GM19099 (cell line): ENCODE measurements around the gene IGF2BP3.

ENCODE experiments used
- POLR2A ChIP-seq: IDR thresholded peaks from 3 replicates; pipeline ENCODE4 v1.6.1; 2011; ENCODE audit warnings: low read depth; ENCODE audit not compliant: insufficient read length; ENCODE audit errors: extremely low read depth

IGF2BP3 gene

DNA sequence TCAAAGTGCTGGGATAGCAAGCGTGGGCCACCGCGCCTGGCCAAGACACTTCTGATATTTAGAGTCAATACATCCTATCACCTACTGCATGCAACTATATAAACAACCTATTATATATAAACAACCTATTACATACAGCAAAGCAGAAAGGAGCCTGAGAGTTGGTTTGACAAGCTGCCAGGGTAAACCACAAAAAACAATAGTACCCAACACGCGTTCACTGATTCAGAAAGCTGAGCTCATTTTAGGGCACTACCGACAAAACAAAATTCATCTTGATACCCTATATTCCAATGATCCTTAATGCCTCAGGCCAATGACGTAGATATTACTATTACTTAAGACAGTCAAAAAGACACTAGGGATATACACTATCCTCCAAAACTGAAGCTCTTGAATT is 154.9 kb downstream of the IGF2BP3 start:
- TF ChIP-seq POLR2A = no peak

DNA sequence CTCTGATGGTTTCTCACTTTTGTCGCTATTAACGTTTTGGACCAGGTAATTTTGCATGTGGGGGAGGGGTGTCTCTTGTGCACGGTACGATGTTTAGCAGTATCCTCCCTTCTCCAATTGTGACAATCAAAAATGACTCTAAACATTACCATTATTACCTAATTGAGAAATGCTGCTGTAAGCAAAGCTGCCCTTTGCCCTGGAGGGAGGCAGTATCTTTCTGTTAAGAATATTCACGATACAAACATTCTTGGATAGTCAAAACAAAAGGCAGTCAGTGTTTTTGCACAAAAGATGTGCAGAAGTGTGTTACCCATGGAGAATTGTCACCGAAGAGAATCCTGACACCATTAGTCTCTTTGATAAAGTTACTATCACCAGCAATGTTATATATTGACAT is 161.5 kb downstream of the IGF2BP3 start:
- no peak for TF ChIP-seq POLR2A

DNA sequence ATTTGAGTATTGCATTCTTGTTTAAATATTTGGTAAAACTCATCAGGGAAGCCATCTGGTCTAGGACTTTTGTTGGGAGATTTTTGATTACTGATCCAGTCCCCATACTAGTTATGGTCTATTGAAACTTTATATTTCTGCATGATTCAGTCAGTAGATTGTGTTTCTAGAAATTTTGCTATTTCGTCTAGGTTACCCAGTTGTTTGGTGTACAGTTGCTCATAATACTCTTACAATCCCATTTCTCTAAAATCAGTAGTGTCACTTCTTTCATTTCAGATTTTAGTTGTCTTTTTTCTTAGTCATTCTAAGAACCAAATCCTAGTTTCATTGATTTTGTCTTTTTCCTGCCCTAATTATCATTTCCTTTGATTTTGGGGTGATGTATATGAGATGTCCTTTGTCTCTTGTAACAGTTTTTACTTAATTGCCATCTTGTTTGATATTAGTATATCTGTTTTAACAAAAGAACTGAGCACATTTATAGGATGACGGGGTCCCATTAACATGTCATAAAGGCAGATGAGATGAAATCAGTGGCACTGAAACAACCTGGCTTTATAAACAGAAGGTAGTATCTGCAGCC is 163.3 kb downstream of the IGF2BP3 start:
- TF ChIP-seq POLR2A = no peak

- TF ChIP-seq POLR2A = no peak
Observed at GRCh38 chr7:23299770-23300300, 170.5 kb downstream of the IGF2BP3 start.

GRCh38 chr7:23298885-23299769 is 171.2 kb downstream of the IGF2BP3 start, which contains the start of gene MALSU1:
TSS of gene MALSU1 (plus strand) at chr7:23299339. CDS start at chr7:23299353, 14 bp downstream.
- peak; percentile 95 for TF ChIP-seq POLR2A

- TF ChIP-seq POLR2A = no peak
Observed at GRCh38 chr7:23298141-23298881, 172.0 kb downstream of the IGF2BP3 start.

DNA sequence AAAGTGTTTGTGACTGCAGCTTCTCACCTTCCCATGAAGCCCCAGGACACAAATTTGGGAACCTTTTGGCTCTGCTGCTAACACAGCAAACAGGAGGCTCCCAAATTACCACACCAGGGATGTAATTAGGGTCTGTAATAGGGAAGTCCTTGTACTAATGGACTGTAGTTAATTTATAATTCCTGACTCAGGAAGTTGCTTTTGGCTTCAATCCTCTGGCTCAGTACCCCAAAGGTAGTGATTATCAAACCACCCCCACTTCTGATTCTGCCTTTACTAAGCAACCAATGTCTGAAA is 174.9 kb downstream of the IGF2BP3 start:
- no peak for TF ChIP-seq POLR2A

- TF ChIP-seq POLR2A = no peak
Observed at GRCh38 chr7:23294549-23295400, 175.5 kb downstream of the IGF2BP3 start.

DNA sequence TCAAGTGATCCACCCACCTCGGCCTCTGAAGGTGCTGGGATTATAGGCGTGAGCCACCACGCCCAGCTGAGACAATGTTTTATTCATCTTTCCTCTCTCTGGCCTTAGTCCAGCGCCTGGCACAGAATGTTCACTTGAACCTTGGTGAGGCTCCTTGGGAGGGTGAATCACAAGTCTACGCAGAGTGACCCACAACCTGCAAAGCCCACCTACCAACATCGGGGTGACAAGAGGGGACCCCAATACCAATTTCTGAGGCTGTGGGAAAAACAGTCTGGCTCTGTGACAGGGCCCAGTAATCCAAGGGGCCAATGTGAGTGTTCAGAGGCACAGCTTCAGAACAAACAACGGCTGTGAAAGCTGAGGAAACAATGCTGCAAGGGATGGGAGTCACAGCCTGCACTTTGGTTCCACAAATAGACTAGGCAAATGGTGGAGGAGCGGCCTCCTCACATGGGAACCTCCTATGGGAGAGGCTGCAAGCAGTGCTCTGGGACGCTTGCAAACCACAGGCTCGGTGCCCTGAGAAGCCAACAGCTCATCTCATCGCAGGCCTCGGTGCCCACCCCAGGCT is 176.7 kb downstream of the IGF2BP3 start:
- no peak for TF ChIP-seq POLR2A

GRCh38 chr7:23292623-23293022 is 177.7 kb downstream of the IGF2BP3 start:
- TF ChIP-seq POLR2A = no peak

DNA sequence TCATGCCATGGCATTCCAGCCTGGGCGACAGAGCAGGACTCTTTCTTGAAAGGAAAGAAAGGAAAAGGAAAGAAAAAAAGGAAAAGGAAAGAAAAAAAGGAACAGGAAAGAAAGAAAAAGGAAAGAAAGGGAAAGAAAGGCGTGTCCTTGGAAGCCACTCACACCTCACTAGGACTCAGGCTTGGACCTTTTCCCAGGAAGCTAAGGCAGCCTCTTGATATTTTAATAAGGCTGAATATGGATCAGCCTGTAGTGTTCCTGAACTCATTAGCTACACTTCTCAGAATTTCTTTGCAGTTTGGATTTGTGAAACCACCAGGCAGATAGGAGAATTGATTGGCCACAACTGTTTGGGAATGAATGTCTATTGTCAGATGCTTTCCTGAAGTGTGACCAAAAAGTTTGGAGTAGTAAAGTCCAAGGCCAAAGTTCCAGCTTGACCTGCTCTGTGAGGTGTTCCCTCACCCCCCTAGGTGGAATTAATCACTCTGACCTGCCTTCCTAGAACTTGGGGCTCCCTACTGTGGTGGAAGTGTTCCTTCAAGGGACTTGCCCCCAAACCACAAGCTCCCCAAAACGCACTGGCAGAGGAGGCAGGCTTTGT is 178.2 kb downstream of the IGF2BP3 start:
- TF ChIP-seq POLR2A = no peak

DNA sequence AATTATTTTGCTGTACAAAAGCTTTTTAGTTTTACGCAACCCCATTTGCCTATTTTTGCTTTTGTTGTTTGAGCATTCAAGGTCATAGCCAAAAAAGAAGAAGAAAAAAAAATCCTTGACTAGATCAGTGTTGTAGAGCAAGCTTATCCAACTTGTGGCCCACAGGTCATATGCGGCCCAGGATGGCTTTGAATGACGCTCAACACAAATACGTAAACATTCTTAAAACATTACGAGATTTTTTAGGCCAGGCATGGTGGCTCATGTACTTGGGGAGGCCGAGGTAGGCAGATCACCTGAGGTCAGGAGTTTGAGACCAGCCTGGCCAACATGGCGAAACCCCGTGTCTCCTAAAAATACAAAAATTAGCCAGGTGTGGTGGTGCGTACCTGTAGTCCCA is 179.3 kb downstream of the IGF2BP3 start:
- no peak for TF ChIP-seq POLR2A

- TF ChIP-seq POLR2A = no peak
Observed at GRCh38 chr7:23287612-23288011, 182.7 kb downstream of the IGF2BP3 start.
